Adipose tissue (tissue), 3 donors: ENCODE data around the gene FIGLA. TPM values are rescaled to one million over a fixed set of nuclear protein-coding genes. Genes with fewer than 3 reads are reported as not detected.
"Not testable (repeated sequence)": the region's sequence is repeated elsewhere in the genome, so short reads cannot be mapped to it uniquely, and the experiment has no call there.

Source experiments
- H3K27ac ChIP-seq: one replicate; pipeline ENCODE4 v1.5.1; 2013; ENCODE audit warnings: low read depth, low read length
- WGBS, 3 donors: extraction: QIAGEN DNeasy Blood & Tissue Kit; methylation state at CpG; one replicate each; pipeline ENCODE4 v1.1.7; 2013; 5-methylcytosine and 5-hydroxymethylcytosine counted together
- polyA plus RNA-seq, 3 donors: library from polyadenylated mRNA; stranded (reverse); fragments of 200-250 nt; gene quantifications; one replicate each; pipeline ENCODE4 v1.2.3, GENCODE V29; 2013
- donor health status: healthy with polysubstance abuse.
- donor health status: Bipolar disorder and iron deficiency.
- donor health status: healthy.

FIGLA gene
- polyA plus RNA-seq, 3 donors: 0.12 to 0.32 TPM; not detected in 1

- WGBS, 3 donors: 85 to 88% (median 85%) methylated on average over 3 of the region's 3 CpGs
- H3K27ac ChIP-seq: no peak overlapping the region
Observed at GRCh38 chr2:70817284-70817954, 27.0 kb upstream of the FIGLA start.

GRCh38 chr2:70816726-70817125 lies 26.3 kb upstream of the FIGLA start:
- H3K27ac ChIP-seq: no peak overlapping the region
- WGBS, 3 donors: 67 to 75% (median 75%) methylated on average over 5 of the region's 5 CpGs

GRCh38 chr2:70808983-70809958 lies 18.8 kb upstream of the FIGLA start:
- H3K27ac ChIP-seq: no peak overlapping the region
- 86 to 92% (median 92%) methylated on average over 12 of the region's 12 CpGs for WGBS, 3 donors

- 92 to 95% (median 94%) methylated on average over 4 of the region's 4 CpGs for WGBS, 3 donors
- no peak overlapping the region for H3K27ac ChIP-seq
Observed at GRCh38 chr2:70807828-70808118, 17.3 kb upstream of the FIGLA start.

GRCh38 chr2:70807102-70807827 lies 16.8 kb upstream of the FIGLA start:
- H3K27ac ChIP-seq: no peak overlapping the region
- WGBS, 3 donors: 77 to 92% (median 87%) methylated on average over 6 of the region's 6 CpGs

GRCh38 chr2:70806620-70807019 lies 16.2 kb upstream of the FIGLA start:
- WGBS, 3 donors: 62 to 76% (median 68%) methylated on average over 6 of the region's 6 CpGs

GRCh38 chr2:70806013-70806412 lies 15.6 kb upstream of the FIGLA start:
- H3K27ac ChIP-seq: no peak overlapping the region
- 64 to 72% (median 72%) methylated on average over 5 of the region's 5 CpGs for WGBS, 3 donors

More at GRCh38 chr2:70806620-70807019, 16.2 kb upstream of the FIGLA start:
- no peak overlapping the region for H3K27ac ChIP-seq

- H3K27ac ChIP-seq: no peak overlapping the region
- 45 to 79% (median 75%) methylated on average over 10 of the region's 10 CpGs for WGBS, 3 donors
Observed at GRCh38 chr2:70801607-70802263, 11.3 kb upstream of the FIGLA start.

- 88 to 93% (median 91%) methylated on average over 2 of the region's 2 CpGs for WGBS, 3 donors
- H3K27ac ChIP-seq: no peak overlapping the region
Observed at GRCh38 chr2:70799706-70800105, 9.3 kb upstream of the FIGLA start.

- not testable (repeated sequence) for H3K27ac ChIP-seq
- WGBS, 3 donors: 78 to 90% (median 82%) methylated on average over 3 of the region's 3 CpGs
Observed at GRCh38 chr2:70797996-70798395, 7.6 kb upstream of the FIGLA start.

GRCh38 chr2:70797506-70797905 lies 7.1 kb upstream of the FIGLA start:
- H3K27ac ChIP-seq: no peak overlapping the region
- 51 to 64% (median 55%) methylated on average over 2 of the region's 2 CpGs for WGBS, 3 donors

- no peak overlapping the region for H3K27ac ChIP-seq
- WGBS, 3 donors: 78 to 82% (median 80%) methylated on average over 1 of the region's 1 CpG
Observed at GRCh38 chr2:70796262-70796661, 5.8 kb upstream of the FIGLA start.

GRCh38 chr2:70795164-70795995 lies 4.9 kb upstream of the FIGLA start:
- no peak overlapping the region for H3K27ac ChIP-seq
- WGBS, 3 donors: 67 to 78% (median 72%) methylated on average over 4 of the region's 4 CpGs

GRCh38 chr2:70793450-70793849 lies 3.0 kb upstream of the FIGLA start:
- no peak overlapping the region for H3K27ac ChIP-seq
- WGBS, 3 donors: 54 to 67% (median 64%) methylated on average over 2 of the region's 2 CpGs

GRCh38 chr2:70789304-70790135 lies 923 bp downstream of the FIGLA start:
- WGBS, 3 donors: 5 to 6% (median 5%) methylated on average over 31 to 33 of the region's 33 CpGs

GRCh38 chr2:70785137-70785911 lies 5.1 kb downstream of the FIGLA start:
- H3K27ac ChIP-seq: no peak overlapping the region
- WGBS, 3 donors: 23 to 24% (median 24%) methylated on average over 7 of the region's 7 CpGs

More at GRCh38 chr2:70789304-70790135, 923 bp downstream of the FIGLA start:
- H3K27ac ChIP-seq: no peak overlapping the region
